BLaER1 (cell line): ENCODE measurements around the gene STXBP6.
"Not testable (repeated sequence)": the region's sequence is repeated elsewhere in the genome, so short reads cannot be mapped to it uniquely, and the experiment has no call there.

Experiments used
- H3K27ac ChIP-seq: shearing (Covaris generic); formaldehyde crosslinking; 2 replicates; pipeline ENCODE4 v1.8.1; 2022
- H3K27me3 ChIP-seq: shearing (Covaris generic); formaldehyde crosslinking; 2 replicates; pipeline ENCODE4 v1.8.1; 2022
- H3K36me3 ChIP-seq: shearing (Covaris generic); formaldehyde crosslinking; 2 replicates; pipeline ENCODE4 v1.8.1; 2022
- H3K4me1 ChIP-seq: shearing (Covaris generic); formaldehyde crosslinking; 2 replicates; pipeline ENCODE4 v1.8.1; 2022
- H3K4me2 ChIP-seq: shearing (Covaris generic); formaldehyde crosslinking; 2 replicates; pipeline ENCODE4 v1.8.1; 2022
- H3K4me3 ChIP-seq: shearing (Covaris generic); formaldehyde crosslinking; 2 replicates; pipeline ENCODE4 v1.8.1; 2022
- H3K9ac ChIP-seq: shearing (Covaris generic); formaldehyde crosslinking; 2 replicates; pipeline ENCODE4 v1.8.1; 2022
- H3K9me3 ChIP-seq: shearing (Covaris generic); formaldehyde crosslinking; 2 replicates; pipeline ENCODE4 v1.8.1; 2022
- H4K20me1 ChIP-seq: shearing (Covaris generic); formaldehyde crosslinking; 2 replicates; pipeline ENCODE4 v1.8.1; 2022
- Cebpa-rat ChIP-seq: shearing (Covaris generic); IDR thresholded peaks from 2 replicates; pipeline ENCODE4 v1.8.1; 2022

STXBP6 gene

GRCh38 chr14:24948261-24948847 lies 101.6 kb downstream of the STXBP6 start:
- Histone ChIP-seq H3K27me3 (no peaks in the 10 kb centered on the region), H3K27ac (no peak overlapping the region), H3K9me3 (no peaks in the 10 kb centered on the region), H3K4me1 (no peaks in the 10 kb centered on the region), H3K4me3 (no peak overlapping the region), H3K4me2 (no peak overlapping the region), H4K20me1 (no peaks in the 10 kb centered on the region), H3K9ac (no peak overlapping the region), H3K36me3 (no peaks in the 10 kb centered on the region)
- no peak for TF ChIP-seq Cebpa-rat

- no peak for TF ChIP-seq Cebpa-rat
These were observed 102.8 kb downstream of the STXBP6 start for GRCh38 chr14:24947131-24947530.

GRCh38 chr14:24944800-24945199 lies 105.1 kb downstream of the STXBP6 start:
- Histone ChIP-seq H3K4me1 (no peaks in the 10 kb centered on the region), H3K27ac (no peak overlapping the region)
- no peak for TF ChIP-seq Cebpa-rat

More at GRCh38 chr14:24947131-24947530, 102.8 kb downstream of the STXBP6 start:
- Histone ChIP-seq H3K4me1 (no peaks in the 10 kb centered on the region), H3K4me3 (no peak overlapping the region), H3K4me2 (no peak overlapping the region), H3K36me3 (no peaks in the 10 kb centered on the region), H3K27me3 (no peaks in the 10 kb centered on the region), H4K20me1 (no peaks in the 10 kb centered on the region), H3K9ac (no peak overlapping the region), H3K27ac (no peak overlapping the region), H3K9me3 (no peaks in the 10 kb centered on the region)

GRCh38 chr14:24943024-24943423 lies 106.9 kb downstream of the STXBP6 start:
- Histone ChIP-seq H3K4me1 (no peaks in the 10 kb centered on the region), H3K27me3 (no peaks in the 10 kb centered on the region), H3K27ac (no peak overlapping the region)

More at GRCh38 chr14:24944800-24945199, 105.1 kb downstream of the STXBP6 start:
- Histone ChIP-seq H3K9ac (no peak overlapping the region), H4K20me1 (no peaks in the 10 kb centered on the region), H3K36me3 (no peaks in the 10 kb centered on the region), H3K4me3 (no peak overlapping the region), H3K9me3 (no peaks in the 10 kb centered on the region), H3K4me2 (no peak overlapping the region), H3K27me3 (no peaks in the 10 kb centered on the region)

GRCh38 chr14:24941719-24942118 lies 108.2 kb downstream of the STXBP6 start:
- H3K4me3 ChIP-seq: no peak overlapping the region
- H3K9me3 ChIP-seq: no peaks in the 10 kb centered on the region
- no peak overlapping the region for H3K27ac ChIP-seq
- no peak for TF ChIP-seq Cebpa-rat
- no peaks in the 10 kb centered on the region for H3K36me3 ChIP-seq
- no peaks in the 10 kb centered on the region for H3K27me3 ChIP-seq
- H4K20me1 ChIP-seq: no peaks in the 10 kb centered on the region
- no peak overlapping the region for H3K4me2 ChIP-seq
- H3K9ac ChIP-seq: no peak overlapping the region
- no peaks in the 10 kb centered on the region for H3K4me1 ChIP-seq

More at GRCh38 chr14:24943024-24943423, 106.9 kb downstream of the STXBP6 start:
- H3K4me3 ChIP-seq: no peak overlapping the region
- no peak for TF ChIP-seq Cebpa-rat
- H3K9me3 ChIP-seq: no peaks in the 10 kb centered on the region
- no peaks in the 10 kb centered on the region for H4K20me1 ChIP-seq
- H3K36me3 ChIP-seq: no peaks in the 10 kb centered on the region
- no peak overlapping the region for H3K4me2 ChIP-seq
- H3K9ac ChIP-seq: no peak overlapping the region

GRCh38 chr14:24940213-24940783 lies 109.6 kb downstream of the STXBP6 start:
- no peak overlapping the region for H3K9ac ChIP-seq
- no peak for TF ChIP-seq Cebpa-rat
- no peaks in the 10 kb centered on the region for H3K36me3 ChIP-seq
- H3K4me2 ChIP-seq: no peak overlapping the region
- H3K4me3 ChIP-seq: no peak overlapping the region
- no peaks in the 10 kb centered on the region for H3K27me3 ChIP-seq
- H4K20me1 ChIP-seq: no peaks in the 10 kb centered on the region
- no peaks in the 10 kb centered on the region for H3K9me3 ChIP-seq
- H3K4me1 ChIP-seq: no peaks in the 10 kb centered on the region
- H3K27ac ChIP-seq: no peak overlapping the region

- no peak overlapping the region for H3K4me3 ChIP-seq
- no peak for TF ChIP-seq Cebpa-rat
- no peaks in the 10 kb centered on the region for H3K36me3 ChIP-seq
- no peak overlapping the region for H3K4me2 ChIP-seq
- no peaks in the 10 kb centered on the region for H3K27me3 ChIP-seq
- H3K4me1 ChIP-seq: no peaks in the 10 kb centered on the region
- no peaks in the 10 kb centered on the region for H3K9me3 ChIP-seq
- no peak overlapping the region for H3K9ac ChIP-seq
- no peaks in the 10 kb centered on the region for H4K20me1 ChIP-seq
- no peak overlapping the region for H3K27ac ChIP-seq
These were observed 111.4 kb downstream of the STXBP6 start for GRCh38 chr14:24938593-24938992.

GRCh38 chr14:24937300-24937699 lies 112.6 kb downstream of the STXBP6 start:
- Histone ChIP-seq H3K4me3 (no peak overlapping the region), H3K27ac (no peak overlapping the region), H3K9me3 (no peaks in the 10 kb centered on the region), H3K27me3 (no peaks in the 10 kb centered on the region), H3K9ac (no peak overlapping the region), H3K4me1 (no peaks in the 10 kb centered on the region), H3K36me3 (no peaks in the 10 kb centered on the region), H4K20me1 (no peaks in the 10 kb centered on the region), H3K4me2 (no peak overlapping the region)
- TF ChIP-seq Cebpa-rat: no peak

GRCh38 chr14:24936773-24937172 lies 113.2 kb downstream of the STXBP6 start:
- H3K9me3 ChIP-seq, H3K4me1 ChIP-seq, H3K4me3 ChIP-seq, H3K27ac ChIP-seq, H4K20me1 ChIP-seq, H3K27me3 ChIP-seq, H3K4me2 ChIP-seq, H3K36me3 ChIP-seq, H3K9ac ChIP-seq: not testable (repeated sequence)

- no peak overlapping the region for H3K4me2 ChIP-seq
- H3K27me3 ChIP-seq: no peaks in the 10 kb centered on the region
These were observed 114.2 kb downstream of the STXBP6 start for GRCh38 chr14:24935796-24936195.

GRCh38 chr14:24928386-24928900 lies 121.5 kb downstream of the STXBP6 start:
- H3K4me2 ChIP-seq: no peak overlapping the region
- no peaks in the 10 kb centered on the region for H4K20me1 ChIP-seq
- no peak overlapping the region for H3K4me3 ChIP-seq
- H3K4me1 ChIP-seq: no peaks in the 10 kb centered on the region
- H3K9ac ChIP-seq: no peak overlapping the region
- no peaks in the 10 kb centered on the region for H3K36me3 ChIP-seq
- TF ChIP-seq Cebpa-rat: no peak
- no peaks in the 10 kb centered on the region for H3K27me3 ChIP-seq
- H3K9me3 ChIP-seq: no peaks in the 10 kb centered on the region
- H3K27ac ChIP-seq: no peak overlapping the region

More at GRCh38 chr14:24935796-24936195, 114.2 kb downstream of the STXBP6 start:
- Histone ChIP-seq H3K9ac (no peak overlapping the region), H4K20me1 (no peaks in the 10 kb centered on the region), H3K36me3 (no peaks in the 10 kb centered on the region), H3K4me1 (no peaks in the 10 kb centered on the region), H3K27ac (no peak overlapping the region), H3K4me3 (no peak overlapping the region), H3K9me3 (no peaks in the 10 kb centered on the region)
- TF ChIP-seq Cebpa-rat: no peak
